Measurements from ENCODE around the gene DLGAP1.

DNA sequence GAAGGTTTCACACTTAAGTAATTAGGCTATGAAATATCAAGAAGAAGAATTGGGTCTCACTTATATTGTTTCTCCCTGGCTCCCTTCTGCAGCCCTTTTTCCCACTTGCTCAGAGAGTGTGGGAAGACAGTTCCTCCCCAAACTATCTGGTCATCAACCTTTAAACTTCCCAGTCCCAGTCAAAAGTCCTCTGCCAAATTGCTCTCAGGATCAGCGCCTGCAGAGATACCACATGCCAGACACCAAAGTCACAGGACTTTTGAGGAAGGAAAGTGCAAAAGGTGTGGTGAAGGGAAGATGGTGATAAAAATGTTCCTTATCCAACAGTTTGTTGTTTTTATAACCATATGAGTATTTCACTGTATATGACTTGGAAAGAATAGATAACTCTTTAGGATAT is 51.3 kb downstream of the DLGAP1 start:
- TF ChIP-seq POLR2AphosphoS5 (IDR thresholded peaks at IDR 0.05; ENCODE audit: low read length) (no peak), CEBPB (IDR thresholded peaks at IDR 0.05; ENCODE audit: borderline replicate concordance in 1 of 2, low read depth in 2 of 2, low read length in 2 of 2) (no peak), RCOR1 (conservative IDR thresholded peaks at IDR 0.05; ENCODE audit: low read depth, low read length) (no peak), GATAD2B (conservative IDR thresholded peaks at IDR 0.05; ENCODE audit: low read depth) (no peak), EZH2 (IDR thresholded peaks at IDR 0.05; ENCODE audit: borderline replicate concordance, control insufficient read depth, low read depth, low read length) (no peak), EP300 (IDR thresholded peaks at IDR 0.05; ENCODE audit: borderline replicate concordance in 1 of 2, control insufficient read depth in 1 of 2, low read depth in 2 of 2, low read length in 2 of 2) (no peak), POLR2A (IDR thresholded peaks at IDR 0.05; ENCODE audit: low read depth, low read length) (no peak), ZNF274 (IDR thresholded peaks at IDR 0.05; ENCODE audit: insufficient read depth, insufficient read length) (no peak)
- TF ChIP-seq, protein P1, sequence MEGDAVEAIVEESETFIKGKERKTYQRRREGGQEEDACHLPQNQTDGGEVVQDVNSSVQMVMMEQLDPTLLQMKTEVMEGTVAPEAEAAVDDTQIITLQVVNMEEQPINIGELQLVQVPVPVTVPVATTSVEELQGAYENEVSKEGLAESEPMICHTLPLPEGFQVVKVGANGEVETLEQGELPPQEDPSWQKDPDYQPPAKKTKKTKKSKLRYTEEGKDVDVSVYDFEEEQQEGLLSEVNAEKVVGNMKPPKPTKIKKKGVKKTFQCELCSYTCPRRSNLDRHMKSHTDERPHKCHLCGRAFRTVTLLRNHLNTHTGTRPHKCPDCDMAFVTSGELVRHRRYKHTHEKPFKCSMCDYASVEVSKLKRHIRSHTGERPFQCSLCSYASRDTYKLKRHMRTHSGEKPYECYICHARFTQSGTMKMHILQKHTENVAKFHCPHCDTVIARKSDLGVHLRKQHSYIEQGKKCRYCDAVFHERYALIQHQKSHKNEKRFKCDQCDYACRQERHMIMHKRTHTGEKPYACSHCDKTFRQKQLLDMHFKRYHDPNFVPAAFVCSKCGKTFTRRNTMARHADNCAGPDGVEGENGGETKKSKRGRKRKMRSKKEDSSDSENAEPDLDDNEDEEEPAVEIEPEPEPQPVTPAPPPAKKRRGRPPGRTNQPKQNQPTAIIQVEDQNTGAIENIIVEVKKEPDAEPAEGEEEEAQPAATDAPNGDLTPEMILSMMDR (IDR thresholded peaks at IDR 0.05 in 2 of 3, conservative IDR thresholded peaks at IDR 0.05 in 1 of 3; ENCODE audit: control insufficient read depth in 2 of 3, extremely low read depth in 1 of 3, insufficient read depth in 1 of 3, low read depth in 3 of 3, low read length in 3 of 3): no peak
- TF ChIP-seq, protein P2, sequence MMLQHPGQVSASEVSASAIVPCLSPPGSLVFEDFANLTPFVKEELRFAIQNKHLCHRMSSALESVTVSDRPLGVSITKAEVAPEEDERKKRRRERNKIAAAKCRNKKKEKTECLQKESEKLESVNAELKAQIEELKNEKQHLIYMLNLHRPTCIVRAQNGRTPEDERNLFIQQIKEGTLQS (IDR thresholded peaks at IDR 0.05; ENCODE audit: borderline replicate concordance, extremely low read depth, low read depth, low read length): no peak
